GM21447 (cell line): ENCODE measurements around the gene AMH.

ENCODE experiments used
- ATAC-seq: cut with Tn5 transposase; IDR thresholded peaks from one replicate; pipeline ENCODE4 v1.9.1; 2021; ENCODE audit not compliant: unreplicated experiment

The AMH gene

GRCh38 chr19:2234996-2235380 lies 14.1 kb upstream of the AMH start:
- ATAC-seq = no peak

- ATAC-seq = peak; percentile 16
These were observed 13.6 kb upstream of the AMH start for GRCh38 chr19:2235381-2236063.

GRCh38 chr19:2236064-2236313 lies 13.1 kb upstream of the AMH start:
- ATAC-seq = no peak

- peak; percentile 59 for ATAC-seq
These were observed 12.6 kb upstream of the AMH start, which contains the start of the genes PLEKHJ1 and SF3A2 for GRCh38 chr19:2236314-2237050. Gene PLEKHJ1, minus strand, starts transcription at chr19:2236329. Its CDS starts 81 bp downstream, at chr19:2236248. Gene SF3A2, plus strand, starts transcription at chr19:2236824. Its CDS starts 6,595 bp downstream, at chr19:2243419.

- no peak for ATAC-seq
These were observed 11.9 kb upstream of the AMH start for GRCh38 chr19:2237051-2237868.

GRCh38 chr19:2237869-2238153 lies 11.3 kb upstream of the AMH start:
- no peak for ATAC-seq

- ATAC-seq = no peak
These were observed 9.9 kb upstream of the AMH start for GRCh38 chr19:2239173-2239572.

- ATAC-seq = no peak
These were observed 9.1 kb upstream of the AMH start for GRCh38 chr19:2239771-2240770.

- no peak for ATAC-seq
These were observed 8.0 kb upstream of the AMH start for GRCh38 chr19:2240881-2241760.

- ATAC-seq = no peak
These were observed 7.0 kb upstream of the AMH start for GRCh38 chr19:2242092-2242537.

GRCh38 chr19:2242816-2243215 lies 6.3 kb upstream of the AMH start:
- ATAC-seq = no peak

GRCh38 chr19:2243274-2244124 lies 5.6 kb upstream of the AMH start:
- ATAC-seq = no peak

GRCh38 chr19:2244125-2244411 lies 5.1 kb upstream of the AMH start:
- no peak for ATAC-seq

GRCh38 chr19:2244486-2244885 lies 4.6 kb upstream of the AMH start:
- ATAC-seq = no peak

- ATAC-seq = no peak
These were observed 3.9 kb upstream of the AMH start for GRCh38 chr19:2245273-2245672.

- ATAC-seq = no peak
These were observed 3.0 kb upstream of the AMH start for GRCh38 chr19:2246014-2246620.

GRCh38 chr19:2246801-2247361 lies 2.2 kb upstream of the AMH start:
- ATAC-seq = no peak

- ATAC-seq = no peak
These were observed 1.6 kb upstream of the AMH start for GRCh38 chr19:2247433-2248101.
